GM12878 (cell line): ENCODE results near the gene ANTXR2. TPM values are rescaled to one million over a fixed set of nuclear protein-coding genes. Genes with fewer than 3 reads are reported as not detected.

Experiments used
- ATAC-seq: fragments of 200-7000 bp; cut with Tn5 transposase; 3 replicates; pipeline ENCODE4 v1.9.1; 2020; ENCODE audit warnings: mild to moderate bottlenecking, moderate library complexity
- BruUV-seq: library from RNA; stranded (reverse); fragments of 400-500 nt; replicated peaks from 2 replicates; lab custom pipeline; 2021; lab: Mats Ljungman, UMichigan
- CTCF ChIA-PET: fragments of 300-600 bp; sonication (Branson Sonifier 250); formaldehyde crosslinking; extraction: SDS; loops from one replicate; lab custom pipeline; 2021; ENCODE audit warnings: inconsistent platforms; lab: Yijun Ruan, JAX
- POLR2A ChIA-PET: fragments of 350-600 bp; formaldehyde crosslinking; extraction: SDS; loops from one replicate; lab custom pipeline; 2021; ENCODE audit warnings: inconsistent platforms; lab: Charles Lee
- RAD21 ChIA-PET: fragments of 300-600 bp; sonication (Branson Sonifier 250); formaldehyde crosslinking; loops from one replicate; lab custom pipeline; 2023; ENCODE audit warnings: antibody characterized with exemption; ENCODE audit not compliant: unreplicated experiment; lab: Charles Lee
- SMC1A ChIA-PET: fragments of 300-600 bp; sonication (Branson Sonifier 250); formaldehyde crosslinking; loops from one replicate; lab custom pipeline; 2023; ENCODE audit not compliant: unreplicated experiment, uncharacterized antibody; lab: Charles Lee
- DNase-seq: peaks from one replicate; pipeline ENCODE4 v3.0.0-alpha.2; 2011; ENCODE audit warnings: low read depth, low spot score
- FAIRE-seq: peaks from 3 replicates; lab custom pipeline; 2011; peaks lifted over from hg19 to GRCh38; lab: Jason Lieb, UNC
- H2AFZ ChIP-seq: 2 replicates; pipeline ENCODE4 v1.6.0; 2011; ENCODE audit warnings: low read depth, low read length, control low read depth; ENCODE audit not compliant: control insufficient read depth
- H3K27ac ChIP-seq: 2 replicates; pipeline ENCODE4 v1.5.1; 2011; ENCODE audit warnings: control low read depth; ENCODE audit not compliant: control insufficient read depth, insufficient read depth
- H3K27me3 ChIP-seq, 2 experiments: replicated peaks in 1 of 2; 2 replicates each; pipeline versions ENCODE4 v1.6.0 to v1.6.1; 2011; ENCODE audit warnings: low read length in 1 of 2; ENCODE audit not compliant: control insufficient read depth in 2 of 2, insufficient read depth in 2 of 2
- H3K36me3 ChIP-seq, 2 experiments: 2 replicates each; pipeline ENCODE4 v1.5.1; 2011; ENCODE audit warnings: low read length in 1 of 2; ENCODE audit not compliant: control insufficient read depth in 2 of 2, insufficient read depth in 2 of 2
- H3K4me1 ChIP-seq: 2 replicates; pipeline ENCODE4 v1.6.1; 2011; ENCODE audit warnings: mild to moderate bottlenecking, low read length, moderate library complexity, mixed read lengths; ENCODE audit not compliant: control insufficient read depth, insufficient read depth
- H3K4me2 ChIP-seq: 2 replicates; pipeline ENCODE4 v1.6.0; 2011; ENCODE audit warnings: control low read depth; ENCODE audit not compliant: control insufficient read depth, insufficient read depth
- H3K4me3 ChIP-seq: fragments of 200-600 bp; sonication (generic); 2 replicates; pipeline ENCODE4 v1.5.1; 2016
- H3K79me2 ChIP-seq: 2 replicates; pipeline ENCODE4 v1.6.0; 2011; ENCODE audit warnings: low read length; ENCODE audit not compliant: control insufficient read depth, insufficient read depth
- H3K9ac ChIP-seq: 2 replicates; pipeline ENCODE4 v1.8.0; 2011; ENCODE audit warnings: low read length, control low read depth, mixed read lengths; ENCODE audit not compliant: control insufficient read depth, insufficient read depth
- H3K9me3 ChIP-seq: replicated peaks from 3 replicates; pipeline ENCODE4 v1.5.1; 2011; ENCODE audit warnings: mild to moderate bottlenecking, low read length; ENCODE audit not compliant: control insufficient read depth, insufficient read depth
- H4K20me1 ChIP-seq: 2 replicates; pipeline ENCODE4 v1.6.0; 2011; ENCODE audit not compliant: control insufficient read depth, insufficient read depth
- BHLHE40 ChIP-seq, 2 experiments: fragments of 450-650 bp in 1 of 2; IDR thresholded peaks; 2 replicates each; pipeline ENCODE4 v1.6.1; 2011 to 2017; ENCODE audit warnings: low read depth in 2 of 2, borderline replicate concordance in 1 of 2, improper control_type of control experiment in 1 of 2, low read length in 1 of 2, mild to moderate bottlenecking in 1 of 2
- CBFB ChIP-seq: IDR thresholded peaks from 2 replicates; pipeline ENCODE4 v1.6.1; 2016; ENCODE audit warnings: antibody characterized with exemption, low read depth
- CHD1 ChIP-seq: IDR thresholded peaks from 2 replicates; pipeline ENCODE4 v1.6.1; 2012; ENCODE audit warnings: low read depth, low read length, improper control_type of control experiment
- NFIC ChIP-seq: IDR thresholded peaks from 2 replicates; pipeline ENCODE4 v1.6.1; 2012; ENCODE audit warnings: low read depth, mild to moderate bottlenecking, inconsistent platforms, low read length, moderate library complexity
- NR2F1 ChIP-seq: fragments of 450-650 bp; conservative IDR thresholded peaks from 2 replicates; pipeline ENCODE4 v1.6.1; 2017; ENCODE audit warnings: mild to moderate bottlenecking
- POU2F2 ChIP-seq: IDR thresholded peaks from 3 replicates; pipeline ENCODE4 v1.6.1; 2011; ENCODE audit warnings: low read depth, mild to moderate bottlenecking, low read length, borderline replicate concordance
- RAD51 ChIP-seq: fragments of 450-650 bp; IDR thresholded peaks from 2 replicates; pipeline ENCODE4 v1.6.1; 2016; ENCODE audit warnings: moderate library complexity, mild to moderate bottlenecking, inconsistent platforms
- RFX5 ChIP-seq: IDR thresholded peaks from 2 replicates; pipeline ENCODE4 v1.6.1; 2011; ENCODE audit warnings: low read depth, low read length, improper control_type of control experiment
- TARDBP ChIP-seq: IDR thresholded peaks from 2 replicates; pipeline ENCODE4 v1.6.1; 2016; ENCODE audit warnings: borderline replicate concordance
- ZNF622 ChIP-seq: fragments of 450-650 bp; IDR thresholded peaks from 2 replicates; pipeline ENCODE4 v1.6.1; 2017; ENCODE audit warnings: mild to moderate bottlenecking, inconsistent platforms
- WGBS: methylation state at CpG from one replicate; pipeline ENCODE4 v1.1.6; 2016; ENCODE audit warnings: low lambda C conversion rate; ENCODE audit not compliant: insufficient replicate concordance, insufficient coverage; ENCODE audit errors: missing lambda C conversion rate; 5-methylcytosine and 5-hydroxymethylcytosine counted together
- in situ Hi-C: fragments of 300-500 bp; cut with MboI; formaldehyde crosslinking; loops from 9 replicates; pipeline ENCODE4 v1.14.3; 2018; ENCODE audit warnings: mixed read lengths
- intact Hi-C: fragments of 100-400 bp; cut with micrococcal nuclease; formaldehyde crosslinking; loops from one replicate; pipeline ENCODE4 v1.14.2; 2022; ENCODE audit not compliant: unreplicated experiment
- polyA plus RNA-seq, 11 experiments: library from polyadenylated mRNA; depleted of rRNA in 4 of 11; unstranded in 6 of 11; stranded (reverse) in 5 of 11; fragments of >200 nt; fragmentation: Nextera tagmentation in 4 of 11; fragmentation: Illumina TruSeq in 1 of 11; extraction: Ambion mirVana in 4 of 11; extraction: Trizol in 1 of 11; gene quantifications; 1 replicate in 1 of 11; 2 replicates in 10 of 11; pipeline versions ENCODE4 v1.2.1 to v1.2.3, GENCODE V29; 2011 to 2016; ENCODE audit warnings: inconsistent platforms in 2 of 11, missing spikeins in 2 of 11, low read depth in 1 of 11
- total RNA-seq, 4 experiments: library from RNA; depleted of rRNA in 3 of 4; stranded (reverse); fragments of >200 nt in 3 of 4; fragmentation: Illumina TruSeq in 1 of 4; extraction: Trizol in 1 of 4; gene quantifications; 2 replicates each; pipeline versions ENCODE4 v1.2.1 to v1.2.3, GENCODE V29; 2013 to 2021
- TF ChIP-seq, protein P1 (sequence below): fragments of 450-650 bp; formaldehyde crosslinking; IDR thresholded peaks from 2 replicates; pipeline ENCODE4 v1.4.0; 2022; ENCODE audit warnings: mild to moderate bottlenecking, moderate library complexity

ANTXR2 gene
- total and polyA plus RNA-seq, 10 of the 15 experiments (the other 5 are each of a cell fraction or from before 2014, with no cell fraction given) = 1.4 to 8.9 (median 5.7) TPM

DNA sequence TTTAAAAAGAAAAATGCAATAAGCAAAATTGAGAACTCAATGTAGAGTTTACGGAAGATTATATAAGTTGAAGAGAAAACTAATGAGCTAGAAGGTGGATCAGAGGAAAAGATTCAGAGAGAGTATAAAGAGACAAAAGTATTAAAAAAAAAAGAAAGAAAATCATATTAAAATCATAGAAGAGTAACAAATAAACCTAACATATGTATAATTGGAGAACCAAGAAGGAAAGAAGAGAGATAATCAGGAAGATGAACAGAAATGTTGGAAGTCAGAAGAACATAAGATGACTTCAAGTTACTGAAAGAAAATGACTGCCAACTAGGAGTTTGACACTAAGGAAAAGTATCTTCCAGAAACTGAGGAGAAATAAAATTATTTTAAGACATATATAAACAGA lies 34.3 kb upstream of the ANTXR2 start:
- no peak overlapping the region for H3K27ac ChIP-seq
- no peaks in the 10 kb centered on the region for H3K36me3 ChIP-seq
- FAIRE-seq (no peak), DNase-seq (no peak), ATAC-seq (no peak)
- H3K4me2 ChIP-seq = no peak overlapping the region
- in situ Hi-C loops = no loop called here
- 83% methylated on average over 1 of the region's 1 CpG for WGBS
- H3K9me3 ChIP-seq = no peaks in the 10 kb centered on the region
- H2AFZ ChIP-seq = no peak overlapping the region
- no peaks in the 10 kb centered on the region for H3K4me1 ChIP-seq
- RAD21 ChIA-PET = no interaction called here
- SMC1A ChIA-PET = interaction anchor here (0.9 kb wide), 1 partner anchor 12 kb away, joined by 3 read pairs; no protein-coding TSS in a partner anchor
- POLR2A ChIA-PET = no interaction called here
- no peak overlapping the region for H3K4me3 ChIP-seq
- no peak overlapping the region for H3K9ac ChIP-seq
- no peaks in the 10 kb centered on the region for H3K79me2 ChIP-seq
- CTCF ChIA-PET = interaction anchor here (0.8 to 1.0 kb wide), 3 partner anchors 11 to 88 kb away, joined by 3 to 4 read pairs (median 3); no protein-coding TSS in a partner anchor
- no peaks in the 10 kb centered on the region for H4K20me1 ChIP-seq
- intact Hi-C loops = no loop called here
- TF ChIP-seq POU2F2 (no peak), TARDBP (no peak), RAD51 (no peak), NFIC (no peak), ZNF622 (no peak), CHD1 (no peak), RFX5 (no peak), CBFB (no peak), NR2F1 (no peak), BHLHE40 (IDR thresholded peaks at IDR 0.05; ENCODE audit: borderline replicate concordance in 1 of 2, low read depth in 2 of 2, low read length in 1 of 2) (no peak)
- TF ChIP-seq, protein P1, sequence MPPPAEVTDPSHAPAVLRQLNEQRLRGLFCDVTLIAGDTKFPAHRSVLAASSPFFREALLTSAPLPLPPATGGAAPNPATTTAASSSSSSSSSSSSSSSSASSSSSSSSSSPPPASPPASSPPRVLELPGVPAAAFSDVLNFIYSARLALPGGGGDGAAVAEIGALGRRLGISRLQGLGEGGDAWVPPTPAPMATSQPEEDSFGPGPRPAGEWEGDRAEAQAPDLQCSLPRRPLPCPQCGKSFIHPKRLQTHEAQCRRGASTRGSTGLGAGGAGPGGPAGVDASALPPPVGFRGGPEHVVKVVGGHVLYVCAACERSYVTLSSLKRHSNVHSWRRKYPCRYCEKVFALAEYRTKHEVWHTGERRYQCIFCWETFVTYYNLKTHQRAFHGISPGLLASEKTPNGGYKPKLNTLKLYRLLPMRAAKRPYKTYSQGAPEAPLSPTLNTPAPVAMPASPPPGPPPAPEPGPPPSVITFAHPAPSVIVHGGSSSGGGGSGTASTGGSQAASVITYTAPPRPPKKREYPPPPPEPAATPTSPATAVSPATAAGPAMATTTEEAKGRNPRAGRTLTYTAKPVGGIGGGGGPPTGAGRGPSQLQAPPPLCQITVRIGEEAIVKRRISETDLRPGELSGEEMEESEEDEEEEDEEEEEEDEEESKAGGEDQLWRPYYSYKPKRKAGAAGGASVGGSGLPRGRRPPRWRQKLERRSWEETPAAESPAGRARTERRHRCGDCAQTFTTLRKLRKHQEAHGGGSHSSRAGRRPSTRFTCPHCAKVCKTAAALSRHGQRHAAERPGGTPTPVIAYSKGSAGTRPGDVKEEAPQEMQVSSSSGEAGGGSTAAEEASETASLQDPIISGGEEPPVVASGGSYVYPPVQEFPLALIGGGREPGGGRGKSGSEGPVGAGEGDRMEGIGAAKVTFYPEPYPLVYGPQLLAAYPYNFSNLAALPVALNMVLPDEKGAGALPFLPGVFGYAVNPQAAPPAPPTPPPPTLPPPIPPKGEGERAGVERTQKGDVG (CRISPR knock-in tag) = no peak
- TF ChIP-seq, all 136 proteins: peak for 0
- no TSS peak for BruUV-seq
- no peaks in the 10 kb centered on the region for H3K27me3 ChIP-seq
